HG02610 (cell line): ENCODE data around the gene IFNLR1.

Experiments
- ATAC-seq: cut with Tn5 transposase; IDR thresholded peaks from one replicate; pipeline ENCODE4 v1.9.1; 2021; ENCODE audit warnings: mild to moderate bottlenecking, moderate library complexity; ENCODE audit not compliant: unreplicated experiment

The IFNLR1 gene

DNA sequence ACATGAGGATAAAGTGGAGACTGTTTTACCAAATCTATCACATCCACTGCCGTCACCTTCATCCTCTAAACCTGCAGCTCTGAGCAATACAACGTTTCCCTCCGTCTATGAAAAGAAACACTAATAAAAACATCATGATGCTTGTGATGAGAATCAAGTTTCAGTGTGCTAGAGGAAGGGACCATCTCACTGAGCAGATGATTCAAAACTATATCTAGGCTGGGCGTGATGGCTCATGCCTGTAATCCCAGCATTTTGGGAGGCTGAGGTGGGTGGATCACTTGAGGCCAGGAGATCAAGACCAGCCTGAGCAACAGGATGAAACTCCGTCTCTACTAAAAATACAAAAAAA lies 60.4 kb downstream of the IFNLR1 start:
- no peak for ATAC-seq

DNA sequence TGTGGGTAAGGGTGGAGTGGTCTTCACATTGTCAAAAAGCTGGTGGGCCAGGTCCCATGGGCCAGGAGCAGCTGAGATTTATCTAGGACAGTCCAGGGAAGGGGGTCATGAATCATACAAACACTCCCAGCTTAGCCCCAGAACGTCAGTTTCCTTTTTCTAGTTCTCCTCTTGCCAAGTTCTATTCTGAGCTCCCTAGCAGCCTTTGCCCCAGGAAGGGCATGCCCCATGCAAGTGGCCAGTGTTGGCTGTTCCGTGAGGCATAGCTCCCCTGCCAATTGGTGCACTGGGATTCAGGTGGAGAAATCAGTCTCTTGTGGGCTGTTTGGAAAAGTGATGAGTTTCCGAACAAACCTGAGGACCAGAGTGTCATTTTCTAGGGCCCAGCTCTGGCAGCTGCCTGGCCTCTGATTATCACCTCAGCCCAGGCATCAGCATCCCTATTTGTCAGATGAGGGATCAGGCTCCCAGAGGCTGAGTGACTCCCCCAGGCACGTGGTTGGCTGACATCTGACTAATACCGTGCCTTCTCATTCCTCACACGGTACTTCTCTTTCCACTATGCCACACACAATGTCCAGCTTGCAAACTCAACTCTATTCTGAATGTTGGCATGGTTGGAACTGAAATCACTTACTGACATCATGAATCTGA lies 60.9 kb downstream of the IFNLR1 start:
- no peak for ATAC-seq

DNA sequence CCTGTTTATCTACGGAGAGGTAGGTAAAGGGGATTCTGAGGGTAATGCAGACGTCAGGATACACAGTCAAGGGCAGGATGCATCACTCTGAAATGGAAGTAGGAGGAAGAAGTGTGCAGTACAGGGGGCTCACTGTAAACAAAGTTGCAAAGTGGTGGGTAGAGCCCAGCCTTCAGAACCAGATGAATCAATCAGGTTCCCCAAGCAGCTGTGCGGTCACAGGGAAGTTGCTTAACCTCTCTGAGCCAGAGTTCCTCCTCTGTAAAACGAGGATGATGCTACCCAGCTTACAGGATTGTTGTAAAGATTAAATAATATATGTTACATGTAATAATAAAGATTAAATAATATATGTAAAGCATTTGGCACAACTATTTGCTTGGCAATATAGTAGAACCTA lies 61.6 kb downstream of the IFNLR1 start:
- no peak for ATAC-seq

DNA sequence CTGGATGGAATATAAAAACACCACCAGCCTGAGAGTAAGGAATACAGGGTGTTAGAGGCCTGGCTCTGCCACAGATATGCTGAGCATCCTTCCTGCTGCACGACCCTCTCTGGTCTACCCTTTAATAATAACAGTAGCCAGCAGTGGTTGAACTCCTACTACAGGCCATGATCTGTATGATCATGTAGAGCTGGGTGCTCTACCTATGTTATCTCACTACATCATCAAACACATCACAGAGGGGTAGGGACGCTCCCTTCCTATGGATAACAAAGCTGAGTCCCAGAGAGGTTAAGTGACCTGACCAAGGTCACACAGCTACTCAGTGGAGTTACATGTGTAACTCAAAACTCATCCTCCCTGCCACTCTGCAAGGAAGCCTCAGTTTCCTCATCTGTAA lies 62.1 kb downstream of the IFNLR1 start:
- no peak for ATAC-seq

DNA sequence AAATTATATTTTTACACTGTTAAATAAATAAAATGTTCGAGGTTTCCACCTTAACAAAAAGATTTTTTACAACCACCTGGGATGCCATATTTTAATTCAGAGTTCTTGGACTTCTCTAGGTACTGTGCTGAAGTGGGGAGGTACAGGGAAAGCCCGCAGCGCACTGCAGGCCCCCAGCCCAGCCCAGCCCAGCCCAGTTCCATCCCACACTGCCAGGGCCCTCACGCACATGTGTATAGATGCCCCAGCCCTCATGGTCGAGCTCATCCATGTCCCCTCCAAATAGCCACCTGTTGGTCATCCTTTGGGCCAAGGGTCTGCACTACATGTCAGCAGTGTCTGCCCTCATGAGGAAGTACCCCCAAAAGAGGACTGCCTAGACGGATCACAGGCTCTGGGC lies 63.5 kb downstream of the IFNLR1 start:
- ATAC-seq, result no peak

DNA sequence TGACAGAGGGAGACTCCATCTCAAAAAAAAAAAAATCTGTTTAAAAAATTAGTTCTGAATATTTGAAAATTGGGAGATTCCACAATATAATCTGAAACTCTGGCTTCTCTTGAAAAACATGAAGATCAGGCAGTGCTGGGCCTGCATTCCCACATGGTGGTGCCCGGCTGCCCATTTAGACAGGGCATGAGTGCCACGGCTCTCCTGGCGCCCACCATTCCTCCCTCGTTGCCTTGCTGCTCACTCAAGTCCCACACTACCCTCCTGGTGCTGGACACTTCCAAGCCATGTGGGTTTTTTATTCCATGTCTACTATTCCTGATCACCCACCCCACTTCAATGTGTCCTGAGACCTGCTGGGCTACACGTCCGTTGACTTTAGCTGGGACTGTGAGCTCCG lies 64.3 kb downstream of the IFNLR1 start:
- ATAC-seq, result no peak

DNA sequence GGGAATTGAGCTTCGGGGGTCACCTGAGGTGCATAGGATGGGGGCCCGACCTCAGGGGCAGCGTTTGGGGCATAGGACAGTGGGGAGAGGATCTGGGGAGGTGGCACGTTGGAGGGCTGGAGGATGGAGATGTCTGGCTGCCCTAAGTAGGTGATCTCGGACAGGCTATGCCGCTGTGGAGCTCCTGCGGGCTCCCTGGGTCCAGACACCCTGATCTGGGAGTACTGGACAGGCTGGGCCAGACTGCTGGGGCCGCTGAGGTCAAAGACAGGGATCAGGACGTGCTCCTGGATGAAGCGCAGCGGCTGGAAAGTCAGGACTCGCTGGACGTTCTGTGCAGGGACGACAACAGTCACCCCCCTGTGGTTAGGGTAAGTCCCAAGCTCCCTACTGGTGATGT lies 65.7 kb downstream of the IFNLR1 start:
- ATAC-seq, result no peak

DNA sequence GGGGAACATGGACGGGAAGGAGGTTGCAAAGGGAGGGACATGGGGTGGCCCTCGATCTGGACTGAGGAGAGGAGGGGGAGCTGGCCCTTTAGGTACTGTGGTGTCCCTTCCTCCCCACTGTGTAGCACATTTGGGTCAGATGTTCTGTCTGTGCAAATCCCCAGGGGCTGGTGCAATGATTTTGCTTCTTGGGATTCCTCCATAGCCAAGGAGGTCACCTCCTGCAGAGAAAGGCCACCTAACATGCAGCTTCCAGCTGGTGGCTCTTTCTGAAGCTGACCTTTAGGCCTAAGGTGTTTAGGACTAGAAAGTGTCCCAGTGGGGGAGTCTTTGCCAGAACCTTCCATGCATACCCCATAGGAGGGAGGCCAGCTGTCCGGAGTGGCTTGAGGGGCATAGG lies 66.1 kb downstream of the IFNLR1 start:
- ATAC-seq, result no peak

DNA sequence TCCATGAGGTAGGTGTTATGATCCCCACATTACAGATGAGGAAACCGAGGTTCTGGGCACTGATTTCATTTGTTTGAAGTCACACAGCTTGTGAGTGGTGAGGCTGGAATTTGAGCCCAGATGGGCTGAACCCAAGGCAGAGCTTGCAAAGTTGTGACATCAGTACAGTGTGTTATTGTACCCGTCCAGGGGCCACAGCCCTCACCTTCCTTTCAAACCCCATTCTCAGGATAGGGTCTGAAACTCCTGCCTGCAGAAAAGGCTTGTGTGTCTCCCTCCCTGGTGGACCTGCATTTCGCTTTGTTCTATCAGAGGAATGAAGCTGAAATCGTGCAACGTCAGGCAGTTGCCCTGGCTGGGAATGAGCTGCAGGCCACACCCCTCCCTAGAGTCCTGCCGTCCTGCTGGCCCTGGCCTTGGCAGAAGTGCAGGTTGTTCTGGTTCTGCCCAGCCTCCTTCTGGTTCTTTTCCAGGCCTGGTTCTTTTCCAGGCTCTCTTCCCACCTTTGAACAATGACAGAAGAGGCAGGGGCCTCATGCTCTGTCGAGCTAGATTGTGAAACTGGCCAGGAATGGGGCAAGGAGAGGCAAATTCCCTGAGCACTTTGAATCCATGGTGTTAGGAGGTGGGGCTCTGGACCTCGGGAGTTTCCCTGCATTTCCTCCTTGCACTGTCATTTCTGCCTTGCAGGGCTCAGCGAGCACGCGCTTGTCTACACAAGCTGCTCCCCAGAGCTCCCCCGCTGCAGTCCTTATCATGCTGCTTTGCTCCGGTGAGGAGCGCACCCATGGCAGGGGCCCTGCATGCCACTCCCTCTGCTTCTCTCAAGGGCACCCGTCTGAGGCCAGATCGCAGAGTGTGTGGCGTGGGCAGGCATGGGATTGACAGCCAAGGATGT lies 67.0 kb downstream of the IFNLR1 start:
- no peak for ATAC-seq

DNA sequence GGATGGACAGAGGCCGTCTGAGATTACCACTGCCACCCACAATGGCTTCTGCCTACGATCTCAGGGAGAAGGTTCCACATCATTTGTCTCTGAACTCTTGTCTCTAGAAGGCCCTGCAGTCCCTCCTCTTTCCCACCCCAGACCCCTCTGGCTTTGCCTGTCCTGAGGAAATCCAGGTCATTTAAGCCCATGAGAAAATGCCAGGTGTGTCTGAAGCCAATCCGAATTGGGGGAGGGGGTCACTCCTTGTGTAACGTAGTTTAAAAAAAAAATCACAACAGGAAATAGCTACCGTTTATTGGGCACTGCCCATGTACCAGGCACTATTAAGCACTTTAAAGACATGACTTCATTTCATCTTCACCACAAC lies 67.6 kb downstream of the IFNLR1 start:
- no peak for ATAC-seq

DNA sequence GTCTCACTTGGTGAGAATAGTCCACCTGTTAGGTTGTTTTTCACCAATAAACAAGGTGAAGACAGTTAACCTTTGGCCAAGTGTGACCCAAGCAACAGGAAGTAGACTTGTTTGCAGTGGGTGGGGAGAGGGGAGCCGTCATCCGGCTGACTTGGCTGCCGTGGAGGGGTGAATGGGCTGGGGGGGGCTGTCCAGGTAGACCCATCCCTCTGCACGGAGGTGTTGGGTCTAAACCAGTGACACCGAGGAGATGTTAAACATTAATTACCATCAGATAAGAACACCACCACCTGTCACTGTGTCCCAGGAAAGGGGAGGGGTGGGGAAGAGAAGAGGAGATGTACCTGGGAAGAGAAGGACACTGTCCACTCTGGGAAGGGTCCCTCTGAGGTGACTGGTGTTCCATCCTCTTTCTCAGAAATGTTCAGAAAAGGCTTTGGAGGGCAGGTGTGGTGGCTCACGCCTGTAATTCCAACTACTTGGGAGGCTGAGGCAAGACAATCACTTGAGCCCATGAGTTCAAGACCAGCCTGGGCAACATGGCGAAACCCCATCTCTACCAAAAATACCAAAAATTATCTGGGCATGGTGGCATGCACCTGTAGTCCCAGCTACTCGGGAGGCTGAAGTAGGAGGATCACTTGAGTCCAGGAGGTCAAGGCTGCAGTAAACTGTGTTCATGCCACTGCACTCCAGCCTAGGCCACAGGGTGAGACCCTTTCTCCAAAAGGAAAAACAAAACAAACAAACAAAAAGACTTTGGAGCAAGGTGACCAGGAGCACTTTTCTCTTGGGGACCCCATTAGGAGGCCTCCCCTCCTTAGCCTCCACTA lies 68.5 kb downstream of the IFNLR1 start:
- ATAC-seq, result no peak

DNA sequence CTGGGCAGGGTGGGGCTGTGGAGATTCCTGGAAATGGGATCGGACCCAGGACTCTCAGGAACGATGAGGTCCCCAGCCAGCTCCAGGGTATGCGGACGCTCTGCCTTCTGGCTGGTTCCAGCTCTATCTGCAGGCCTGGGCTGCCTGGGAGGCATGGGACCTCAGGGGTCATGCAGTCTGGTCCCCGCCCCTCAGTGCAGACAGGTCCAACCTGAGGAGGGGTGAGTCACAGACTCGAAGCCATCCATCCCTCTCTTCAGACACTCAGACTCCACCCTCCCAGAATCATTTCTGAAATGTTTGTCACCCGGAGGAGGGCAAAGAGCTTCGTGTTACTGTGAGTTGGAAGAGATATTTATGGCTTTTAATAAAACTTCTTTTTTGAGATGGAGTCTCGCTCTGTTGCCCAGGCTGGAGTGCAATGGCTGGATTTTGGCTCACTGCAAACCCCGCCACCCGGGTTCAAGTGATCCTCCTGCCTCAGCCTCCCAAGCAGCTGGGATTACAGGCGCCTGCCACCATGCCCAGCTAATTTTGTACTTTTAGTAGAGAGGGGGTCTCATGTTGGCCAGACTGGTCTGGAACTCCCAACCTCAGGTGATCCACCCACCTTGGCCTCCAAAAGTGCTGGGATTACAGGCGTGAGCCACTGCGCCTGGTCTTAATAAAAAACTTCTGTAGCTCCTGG lies 69.2 kb downstream of the IFNLR1 start:
- no peak for ATAC-seq

DNA sequence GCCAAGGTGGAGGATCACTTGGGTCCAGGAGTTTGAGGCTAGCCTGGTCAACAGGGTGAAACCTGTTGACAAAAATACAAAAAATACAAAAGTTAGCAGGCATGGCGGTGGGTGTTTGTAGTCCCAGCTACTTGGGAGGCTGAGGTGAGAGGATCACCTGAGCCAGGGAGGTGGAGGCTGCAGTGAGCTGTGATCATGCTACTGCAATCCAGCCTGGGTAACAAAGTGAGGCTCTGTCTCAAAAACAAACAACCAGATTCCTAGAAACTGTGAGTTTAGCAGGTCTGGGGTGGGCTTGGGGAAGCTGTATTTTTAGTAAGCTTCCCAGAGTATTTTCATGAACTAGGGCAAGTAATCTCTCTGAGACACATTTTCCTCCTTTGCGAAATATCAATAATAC lies 70.0 kb downstream of the IFNLR1 start:
- no peak for ATAC-seq

DNA sequence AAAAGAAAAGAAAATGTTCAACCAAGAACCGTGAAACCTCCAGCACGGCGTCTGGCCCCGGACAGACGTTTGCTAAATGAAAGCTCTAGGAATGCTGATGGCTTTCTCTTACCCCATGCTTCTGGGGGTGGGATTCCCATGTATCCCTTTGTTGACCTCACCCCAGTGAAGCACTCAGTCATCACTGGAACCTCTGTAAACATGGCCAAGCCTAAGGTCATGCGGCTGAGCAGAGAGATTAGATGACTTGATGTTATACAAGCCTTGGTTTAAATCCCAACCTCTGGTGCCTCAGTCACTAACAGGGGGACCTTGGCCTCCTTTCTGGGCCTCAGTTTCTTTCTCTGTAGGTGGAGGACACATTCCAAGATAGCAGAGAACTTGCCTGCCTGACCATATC lies 72.3 kb downstream of the IFNLR1 start:
- ATAC-seq, result no peak

DNA sequence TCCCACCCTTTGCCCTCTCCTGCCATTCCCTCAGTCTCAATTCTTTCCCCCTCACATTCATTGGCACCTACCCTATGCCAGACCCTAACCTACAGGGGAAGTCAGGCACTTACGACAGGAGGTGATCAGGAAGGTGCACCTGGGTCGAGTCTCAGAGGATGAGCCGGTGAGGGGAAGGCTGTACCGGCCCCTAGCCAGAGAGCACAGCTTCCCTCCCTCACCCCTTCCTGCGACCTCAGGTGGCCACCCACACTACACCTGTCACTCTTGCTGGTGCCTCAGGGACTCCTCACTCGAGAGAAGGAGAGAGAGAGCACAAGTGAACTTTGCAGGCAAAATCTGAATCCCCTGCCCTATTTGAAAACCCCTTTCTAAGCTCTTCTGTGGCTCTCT lies 73.5 kb downstream of the IFNLR1 start:
- no peak for ATAC-seq

DNA sequence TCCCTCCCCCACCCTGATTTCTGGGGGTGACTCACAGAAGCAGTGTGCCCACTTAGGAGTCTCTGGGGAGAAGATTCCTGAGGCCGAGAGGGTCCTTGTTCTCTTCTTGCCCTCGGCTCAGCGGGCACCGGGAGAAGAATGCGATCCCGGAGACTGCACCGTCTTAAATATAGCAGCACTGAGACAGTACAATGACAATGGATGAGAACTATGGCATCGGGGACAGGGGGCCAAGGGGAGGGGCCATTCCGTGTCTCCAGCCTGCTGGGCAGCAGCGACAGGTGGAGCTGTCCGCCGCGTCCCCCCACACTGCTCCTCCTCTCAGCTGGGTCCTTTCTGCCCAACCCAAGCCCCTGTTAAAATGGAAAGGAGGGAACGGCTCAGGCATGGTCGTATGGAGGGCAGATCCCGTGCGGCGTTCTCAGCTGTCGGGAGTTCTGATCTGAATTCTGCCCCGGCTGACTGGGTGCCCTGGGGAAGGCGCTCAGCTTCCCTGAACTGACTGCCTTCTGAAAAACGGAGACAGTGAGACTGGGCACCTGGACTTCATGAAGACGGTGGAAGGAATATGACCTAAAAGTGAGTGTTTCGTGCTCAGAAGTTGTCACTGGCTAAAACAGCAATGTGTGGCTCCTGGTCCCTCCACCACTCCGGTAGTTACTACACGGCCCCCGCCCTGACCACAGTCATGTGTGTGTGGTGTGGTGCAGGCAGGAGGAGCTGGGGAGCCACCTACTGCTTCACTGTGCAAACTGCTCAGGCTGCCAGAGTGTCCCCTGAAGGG lies 74.9 kb downstream of the IFNLR1 start, which contains the start of gene MYOM3:
Gene MYOM3 (minus strand): TSS at position 140 of the 784 bp plus-strand sequence. CDS start 3,499 bp downstream, outside the sequence.
- ATAC-seq, result no peak

DNA sequence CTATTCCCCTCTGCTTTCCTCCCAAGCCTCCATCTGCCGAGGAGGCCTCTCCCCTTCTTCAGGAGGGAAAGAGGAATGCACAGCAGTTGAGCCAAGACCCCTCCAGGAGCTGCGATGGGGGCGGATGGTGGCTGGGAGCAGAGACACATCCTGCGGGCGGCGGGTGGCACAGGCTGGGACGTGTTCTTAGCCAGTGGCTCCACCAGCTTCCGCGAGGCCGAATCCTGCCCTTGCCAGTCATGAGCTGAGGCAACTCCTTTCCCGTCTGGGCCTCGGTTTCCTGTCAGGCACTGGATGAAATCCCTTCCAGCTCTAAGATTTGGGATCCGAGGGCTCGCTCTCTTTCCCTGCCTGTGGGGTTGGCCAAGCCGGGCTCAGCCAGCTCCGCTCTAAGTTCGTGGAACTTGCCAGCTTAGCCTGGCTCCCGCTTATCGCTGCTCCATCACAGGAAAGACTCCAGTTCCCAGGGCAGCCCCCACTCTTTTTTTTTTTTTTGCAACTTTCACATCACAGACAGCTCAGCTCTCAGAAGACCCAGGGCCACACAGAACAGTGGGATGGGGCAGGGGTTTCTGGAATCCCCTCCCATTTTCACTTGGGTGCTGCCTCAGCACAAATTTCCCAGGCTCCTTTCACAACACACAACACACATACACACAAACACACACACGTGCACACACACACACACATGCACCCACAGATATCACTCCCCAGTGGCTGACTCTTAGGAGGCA lies 75.7 kb downstream of the IFNLR1 start:
- no peak for ATAC-seq

DNA sequence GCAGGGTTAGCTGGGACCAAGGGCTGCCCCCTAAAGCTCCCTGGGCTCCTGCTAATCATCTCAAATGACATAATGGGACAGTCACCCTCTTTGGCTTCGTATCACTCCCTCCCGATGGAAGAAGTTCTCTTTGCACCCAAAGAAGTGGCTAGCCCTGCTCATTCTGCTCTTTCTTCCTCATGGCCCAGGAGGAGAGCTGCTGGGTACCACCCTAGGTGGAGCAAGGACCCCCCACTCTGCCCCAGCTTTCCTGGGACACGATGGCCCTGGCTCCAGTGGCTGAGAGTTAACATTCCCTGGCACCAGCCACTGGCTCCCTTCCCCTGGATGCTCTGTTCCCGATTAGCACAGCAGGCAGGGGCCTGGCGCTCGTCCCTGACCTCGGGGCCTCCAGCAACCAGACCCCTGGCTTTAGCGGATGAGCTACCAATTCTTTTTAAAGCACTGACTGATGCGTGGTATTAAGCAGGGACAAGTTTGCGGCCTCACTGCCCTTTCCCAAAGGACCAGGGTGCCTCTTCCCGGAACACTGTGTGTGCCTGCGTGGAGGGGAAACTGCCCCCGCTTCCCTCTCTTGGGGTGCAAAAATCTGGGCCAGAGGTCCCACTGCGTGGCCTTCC lies 76.3 kb downstream of the IFNLR1 start:
- no peak for ATAC-seq
